Measurements from ENCODE around the gene P4HB. TPM values are rescaled to one million over a fixed set of nuclear protein-coding genes. Genes with fewer than 3 reads are reported as not detected.

The P4HB gene
- total and polyA plus RNA-seq, 10 of the 15 experiments (the other 5 are each of a cell fraction or from before 2014, with no cell fraction given) = 4.7 to 549 (median 361) TPM

- ChIA-PET POLR2A (no interaction called here), CTCF (no interaction called here), RAD21 (ENCODE audit: unreplicated experiment) (no interaction called here), SMC1A (ENCODE audit: uncharacterized antibody, unreplicated experiment) (no interaction called here)
- ATAC-seq (no peak), FAIRE-seq (no peak), DNase-seq (ENCODE audit: low read depth, low spot score) (no peak)
- TF ChIP-seq PKNOX1 (IDR thresholded peaks at IDR 0.05) = no peak
- no peak for TF ChIP-seq ATF7 (IDR thresholded peaks at IDR 0.05; ENCODE audit: low read depth)
- no peak for TF ChIP-seq IKZF1 (conservative IDR thresholded peaks at IDR 0.05)
- TF ChIP-seq SMAD5 (IDR thresholded peaks at IDR 0.05; ENCODE audit: low read depth) = no peak
- no peak for TF ChIP-seq CTCF (IDR thresholded peaks at IDR 0.05 in 2 of 3, conservative IDR thresholded peaks at IDR 0.05 in 1 of 3; ENCODE audit: control insufficient read depth in 2 of 3, extremely low read depth in 1 of 3, insufficient read depth in 1 of 3, low read depth in 3 of 3, low read length in 3 of 3)
- no peak for TF ChIP-seq KLF5 (IDR thresholded peaks at IDR 0.05; ENCODE audit: partially characterized antibody)
- Histone ChIP-seq H3K9ac (ENCODE audit: control insufficient read depth, insufficient read depth, low read length) (no peak overlapping the region), H3K4me3 (no peak overlapping the region), H2AFZ (ENCODE audit: control insufficient read depth, low read depth, low read length) (no peak overlapping the region), H3K4me2 (ENCODE audit: control insufficient read depth, insufficient read depth) (no peak overlapping the region), H3K27me3 (replicated peaks in 1 of 2; ENCODE audit: control insufficient read depth in 2 of 2, insufficient read depth in 2 of 2, low read length in 1 of 2) (peaks cover 1 to 4% of the 10 kb centered on the region in 2 experiments; a peak in 1 of 4 replicates), H3K9me3 (replicated peaks; ENCODE audit: control insufficient read depth, insufficient read depth, low read length) (no peaks in the 10 kb centered on the region), H3K27ac (ENCODE audit: control insufficient read depth, insufficient read depth) (no peak overlapping the region), H4K20me1 (ENCODE audit: control insufficient read depth, insufficient read depth) (no peaks in the 10 kb centered on the region), H3K4me1 (ENCODE audit: control insufficient read depth, insufficient read depth, low read length) (no peaks in the 10 kb centered on the region), H3K79me2 (ENCODE audit: control insufficient read depth, insufficient read depth, low read length) (no peaks in the 10 kb centered on the region), H3K36me3 (ENCODE audit: control insufficient read depth in 2 of 2, insufficient read depth in 2 of 2, low read length in 1 of 2) (no peaks in the 10 kb centered on the region)
- in situ Hi-C loops (cut with MboI) = no loop called here
- 42% methylated on average over 9 of the region's 9 CpGs for WGBS (ENCODE audit: insufficient coverage, insufficient replicate concordance, low lambda C conversion rate, missing lambda C conversion rate)
- BruUV-seq (replicated peaks) = no TSS peak
- intact Hi-C loops (cut with micrococcal nuclease; ENCODE audit: unreplicated experiment) = no loop called here
These were observed 58.1 kb downstream of the P4HB start for GRCh38 chr17:81802048-81802758.
